RPMI7951 (cell line): ENCODE results near the gene CPTP. TPM values are rescaled to one million over a fixed set of nuclear protein-coding genes. Genes with fewer than 3 reads are reported as not detected.

Experiments
- DNase-seq: peaks from one replicate; pipeline ENCODE4 v3.0.0-alpha.2; 2012; ENCODE audit warnings: low read depth
- total RNA-seq: library from RNA; depleted of rRNA; stranded (reverse); fragments of >200 nt; shearing (Covaris generic); gene quantifications from 2 replicates; pipeline ENCODE4 v1.2.3, GENCODE V29; 2014

CPTP gene
- total RNA-seq, 1 experiment from 2014 or later, result 18.7 TPM

- no peak for DNase-seq
Measured at GRCh38 chr1:1318777-1319645, 5.6 kb upstream of the CPTP start.

GRCh38 chr1:1319646-1319941 is 5.0 kb upstream of the CPTP start:
- no peak for DNase-seq

- DNase-seq, result no peak
Measured at GRCh38 chr1:1320666-1321448, 3.7 kb upstream of the CPTP start.

- DNase-seq, result no peak
Measured at GRCh38 chr1:1321477-1321876, 3.1 kb upstream of the CPTP start.

GRCh38 chr1:1322418-1322817 is 2.2 kb upstream of the CPTP start:
- no peak for DNase-seq

GRCh38 chr1:1322952-1323351 is 1.6 kb upstream of the CPTP start:
- DNase-seq, result no peak

- no peak for DNase-seq
Measured at GRCh38 chr1:1324084-1324523, 498 bp upstream of the CPTP start.

- no peak for DNase-seq
Measured at GRCh38 chr1:1325288-1326074, 879 bp downstream of the CPTP start.

GRCh38 chr1:1326075-1326605 is 1.5 kb downstream of the CPTP start:
- DNase-seq, result no peak

GRCh38 chr1:1327291-1327690 is 2.7 kb downstream of the CPTP start:
- DNase-seq, result no peak

- no peak for DNase-seq
Measured at GRCh38 chr1:1328254-1328653, 3.7 kb downstream of the CPTP start.

- DNase-seq, result no peak
Measured at GRCh38 chr1:1329304-1330210, 5.0 kb downstream of the CPTP start.

GRCh38 chr1:1330366-1331067 is 5.9 kb downstream of the CPTP start:
- no peak for DNase-seq

- peak; percentile 82 for DNase-seq
Measured at GRCh38 chr1:1331068-1331965, 6.7 kb downstream of the CPTP start, which contains the start of gene TAS1R3. Gene TAS1R3 (plus strand): TSS chr1:1331280. CDS start chr1:1331346, 66 bp downstream.

GRCh38 chr1:1332031-1332755 is 7.6 kb downstream of the CPTP start:
- DNase-seq, result no peak

- no peak for DNase-seq
Measured at GRCh38 chr1:1332774-1333480, 8.3 kb downstream of the CPTP start.

- no peak for DNase-seq
Measured at GRCh38 chr1:1333551-1334241, 9.1 kb downstream of the CPTP start.
